Mucosa of descending colon (tissue), 3 donors: ENCODE data around the gene SLC66A2. TPM values are rescaled to one million over a fixed set of nuclear protein-coding genes. Genes with fewer than 3 reads are reported as not detected.

Source experiments
- ATAC-seq: fragments of 200-7000 bp; cut with Tn5 transposase; one replicate; pipeline ENCODE4 v1.9.1; 2020; ENCODE audit warnings: mild to moderate bottlenecking, moderate library complexity
- DNase-seq, 3 donors: peaks; one replicate each; pipeline ENCODE4 v3.0.0-alpha.2; 2020
- H3K36me3 ChIP-seq: fragments of 200-600 bp; one replicate; pipeline ENCODE4 v1.8.0; 2021; ENCODE audit warnings: low read depth, mild to moderate bottlenecking
- H3K4me1 ChIP-seq: fragments of 200-600 bp; one replicate; pipeline ENCODE4 v1.8.0; 2021; ENCODE audit warnings: low read depth, mild to moderate bottlenecking
- H3K4me3 ChIP-seq: fragments of 200-600 bp; one replicate; pipeline ENCODE4 v1.8.0; 2021; ENCODE audit warnings: mild to moderate bottlenecking
- H3K9me3 ChIP-seq: fragments of 200-600 bp; one replicate; pipeline ENCODE4 v1.8.0; 2021; ENCODE audit warnings: mild to moderate bottlenecking
- intact Hi-C, 2 donors: fragments of 100-400 bp; cut with DNase I in 1 of 2; cut with micrococcal nuclease in 1 of 2; formaldehyde crosslinking; loops; one replicate each; pipeline versions ENCODE4 v1.11.0 to v1.11.1; 2022; cut with DNase I, micrococcal nuclease
- total RNA-seq, 3 donors: library from RNA; stranded (reverse); fragmentation: NEBNext Ultra II Directional in 2 of 3; extraction: Animal tissue kit (Norgen Biotek cat#: 25700) in 2 of 3; gene quantifications; one replicate each; pipeline versions ENCODE4 v1.2.1 to v1.2.4, GENCODE V29; 2021 to 2023
- TF ChIP-seq, protein P1 (sequence below): fragments of 200-600 bp; IDR thresholded peaks from one replicate; pipeline ENCODE4 v1.8.0; 2022; ENCODE audit warnings: antibody characterized with exemption, mild to moderate bottlenecking
- donor health status: DM: no; HTN: no; CAD: no; lungs with moderate emphysema.
- donor health status: DM: no; HTN: no; CAD: no.
- donor health status: DM: no; HTN: yes; CAD: no.

Gene SLC66A2
- total RNA-seq, 3 donors from 2014 or later: 54.5 to 90.1 (median 68.6) TPM

GRCh38 chr18:79952996-79953559 lies 1.6 kb upstream of the SLC66A2 start:
- Histone ChIP-seq H3K4me3 (no peak overlapping the region), H3K36me3 (no peaks in the 10 kb centered on the region), H3K4me1 (peaks cover 47% of the 10 kb centered on the region), H3K9me3 (no peaks in the 10 kb centered on the region)
- ATAC-seq (peak; percentile 50), DNase-seq (peak; percentile 69 to 75 (median 74))
- intact Hi-C loops: no loop called here
- TF ChIP-seq, protein P1, sequence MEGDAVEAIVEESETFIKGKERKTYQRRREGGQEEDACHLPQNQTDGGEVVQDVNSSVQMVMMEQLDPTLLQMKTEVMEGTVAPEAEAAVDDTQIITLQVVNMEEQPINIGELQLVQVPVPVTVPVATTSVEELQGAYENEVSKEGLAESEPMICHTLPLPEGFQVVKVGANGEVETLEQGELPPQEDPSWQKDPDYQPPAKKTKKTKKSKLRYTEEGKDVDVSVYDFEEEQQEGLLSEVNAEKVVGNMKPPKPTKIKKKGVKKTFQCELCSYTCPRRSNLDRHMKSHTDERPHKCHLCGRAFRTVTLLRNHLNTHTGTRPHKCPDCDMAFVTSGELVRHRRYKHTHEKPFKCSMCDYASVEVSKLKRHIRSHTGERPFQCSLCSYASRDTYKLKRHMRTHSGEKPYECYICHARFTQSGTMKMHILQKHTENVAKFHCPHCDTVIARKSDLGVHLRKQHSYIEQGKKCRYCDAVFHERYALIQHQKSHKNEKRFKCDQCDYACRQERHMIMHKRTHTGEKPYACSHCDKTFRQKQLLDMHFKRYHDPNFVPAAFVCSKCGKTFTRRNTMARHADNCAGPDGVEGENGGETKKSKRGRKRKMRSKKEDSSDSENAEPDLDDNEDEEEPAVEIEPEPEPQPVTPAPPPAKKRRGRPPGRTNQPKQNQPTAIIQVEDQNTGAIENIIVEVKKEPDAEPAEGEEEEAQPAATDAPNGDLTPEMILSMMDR: no peak

DNA sequence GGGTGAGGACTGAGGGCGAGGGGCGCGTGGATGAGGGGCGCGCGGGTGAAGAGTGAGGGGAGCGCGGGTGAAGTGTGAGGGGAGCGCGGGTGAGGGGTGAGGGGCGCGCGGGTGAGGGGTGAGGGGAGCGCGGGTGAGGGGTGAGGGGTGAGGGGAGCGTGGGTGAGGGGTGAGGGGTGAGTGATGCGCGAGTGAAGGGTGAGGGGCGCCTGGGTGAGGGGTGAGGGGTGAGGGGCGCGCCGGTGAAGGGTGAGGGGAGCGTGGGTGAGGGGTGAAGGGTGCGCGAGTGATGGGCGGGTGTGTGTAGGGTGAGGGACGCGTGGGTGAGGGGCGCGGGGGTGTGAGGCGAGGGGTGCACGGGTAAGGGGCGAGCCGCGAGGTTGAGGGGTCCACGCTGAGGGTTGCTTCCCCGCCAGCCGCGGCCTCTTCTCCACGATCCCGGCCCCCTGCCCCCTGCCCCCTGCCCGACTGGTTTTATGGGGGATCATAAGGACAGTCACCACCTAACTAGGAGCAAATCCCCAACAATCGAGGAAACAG lies 1.1 kb upstream of the SLC66A2 start:
- no peaks in the 10 kb centered on the region for H3K36me3 ChIP-seq
- intact Hi-C loops: no loop called here
- DNase-seq (peak in 1 of 3 donors; percentile 70), ATAC-seq (no peak)
- H3K4me1 ChIP-seq: peaks cover 52% of the 10 kb centered on the region
- TF ChIP-seq, protein P1: no peak
- no peak overlapping the region for H3K4me3 ChIP-seq
- no peaks in the 10 kb centered on the region for H3K9me3 ChIP-seq

GRCh38 chr18:79950515-79951341 lies 725 bp downstream of the SLC66A2 start:
- ATAC-seq (peak; percentile 25), DNase-seq (peak; percentile 63 to 81 (median 78))
- intact Hi-C loops: no loop called here
- Histone ChIP-seq H3K36me3 (no peaks in the 10 kb centered on the region), H3K4me3 (peak overlapping the region; percentile 68), H3K9me3 (no peaks in the 10 kb centered on the region), H3K4me1 (peaks cover 54% of the 10 kb centered on the region)
- TF ChIP-seq, protein P1: no peak

- ATAC-seq (no peak), DNase-seq (peak; percentile 44 to 70 (median 52))
- H3K4me3 ChIP-seq: no peak overlapping the region
- no peaks in the 10 kb centered on the region for H3K9me3 ChIP-seq
- intact Hi-C loops: no loop called here
- no peaks in the 10 kb centered on the region for H3K36me3 ChIP-seq
- peaks cover 59% of the 10 kb centered on the region for H3K4me1 ChIP-seq
- TF ChIP-seq, protein P1: no peak
Measured at GRCh38 chr18:79949697-79950487, 1.6 kb downstream of the SLC66A2 start.

- intact Hi-C loops: no loop called here
- TF ChIP-seq, protein P1: no peak
- Histone ChIP-seq H3K9me3 (no peaks in the 10 kb centered on the region), H3K36me3 (no peaks in the 10 kb centered on the region), H3K4me3 (no peak overlapping the region), H3K4me1 (peaks cover 56% of the 10 kb centered on the region)
- peak in 2 of 3 donors; percentile 34 to 36 for DNase-seq
- ATAC-seq: no peak
Measured at GRCh38 chr18:79948719-79949411, 2.6 kb downstream of the SLC66A2 start.
